22Rv1 (cell line): ENCODE measurements around the gene WNK2.

Source experiments
- H3K27ac ChIP-seq: fragments of 450-650 bp; 2 replicates; pipeline ENCODE4 v1.5.1; 2017
- CTCF ChIP-seq: fragments of 450-650 bp; IDR thresholded peaks from 2 replicates; pipeline ENCODE4 v1.5.1; 2017; ENCODE audit warnings: mild to moderate bottlenecking
- ZFX ChIP-seq: fragments of 450-650 bp; IDR thresholded peaks from 2 replicates; pipeline ENCODE4 v1.6.1; 2017; ENCODE audit warnings: antibody characterized with exemption, borderline replicate concordance

WNK2 gene

DNA sequence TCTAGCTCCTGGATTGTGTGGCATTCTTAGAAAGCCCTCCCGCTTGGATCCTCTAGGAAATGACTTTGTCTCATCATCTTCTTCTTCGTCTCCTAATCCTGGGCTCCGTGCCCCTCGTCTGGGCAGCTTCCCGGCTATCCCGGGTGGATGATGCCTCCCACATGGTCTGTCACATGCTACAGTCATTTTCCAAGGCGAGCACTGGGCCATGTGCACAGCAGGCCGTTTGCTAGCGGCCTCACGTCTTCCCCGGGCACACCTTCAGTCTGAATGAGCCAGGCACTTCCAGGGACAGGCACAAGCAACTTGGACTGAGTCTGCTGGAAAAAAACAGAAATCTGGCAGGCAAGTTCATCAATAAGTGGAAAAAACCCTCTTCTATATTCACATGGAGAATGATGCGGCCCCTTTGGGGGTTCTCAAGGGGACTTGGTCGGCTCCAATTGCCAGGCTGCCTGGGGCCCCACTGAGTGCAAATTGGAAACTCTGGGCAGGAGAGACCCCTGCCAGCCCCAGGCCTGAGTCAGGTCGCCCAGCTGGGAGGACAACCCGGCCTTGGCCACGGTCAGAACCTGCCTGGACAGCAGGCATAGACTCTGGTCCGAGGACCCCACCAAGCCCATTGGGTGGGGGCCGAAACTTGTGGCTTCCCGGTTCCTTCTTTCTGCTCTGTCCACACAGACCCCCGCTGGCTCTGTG is 11.1 kb upstream of the WNK2 start:
- H3K27ac ChIP-seq = no peak overlapping the region
- no peak for TF ChIP-seq ZFX
- TF ChIP-seq CTCF = no peak

- TF ChIP-seq ZFX = no peak
- TF ChIP-seq CTCF = no peak
- H3K27ac ChIP-seq = no peak overlapping the region
These were observed 10.4 kb upstream of the WNK2 start for GRCh38 chr9:93173365-93174051.

DNA sequence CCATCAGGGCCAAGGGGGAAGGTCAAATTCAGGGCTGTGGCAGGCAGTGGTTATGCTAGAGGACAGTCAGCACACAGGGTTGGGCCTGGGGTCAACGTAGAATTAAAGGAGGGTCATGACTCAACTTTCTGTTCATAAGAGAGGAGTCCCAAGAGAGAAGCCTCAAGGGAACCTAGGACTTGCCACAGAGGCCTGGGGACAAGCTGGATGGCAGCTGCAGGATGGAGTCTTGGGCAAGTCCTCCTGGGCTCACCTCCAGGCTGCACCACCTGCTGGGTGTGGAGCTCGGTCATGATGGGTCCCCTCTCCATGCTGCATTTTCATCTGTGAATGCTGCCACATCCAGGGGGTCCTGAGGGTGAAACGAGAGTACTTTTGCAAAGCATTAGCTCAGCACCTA is 9.0 kb upstream of the WNK2 start:
- TF ChIP-seq CTCF (no peak), ZFX (no peak)
- no peak overlapping the region for H3K27ac ChIP-seq

GRCh38 chr9:93177676-93178075 is 6.3 kb upstream of the WNK2 start:
- TF ChIP-seq CTCF (no peak), ZFX (no peak)
- no peak overlapping the region for H3K27ac ChIP-seq

DNA sequence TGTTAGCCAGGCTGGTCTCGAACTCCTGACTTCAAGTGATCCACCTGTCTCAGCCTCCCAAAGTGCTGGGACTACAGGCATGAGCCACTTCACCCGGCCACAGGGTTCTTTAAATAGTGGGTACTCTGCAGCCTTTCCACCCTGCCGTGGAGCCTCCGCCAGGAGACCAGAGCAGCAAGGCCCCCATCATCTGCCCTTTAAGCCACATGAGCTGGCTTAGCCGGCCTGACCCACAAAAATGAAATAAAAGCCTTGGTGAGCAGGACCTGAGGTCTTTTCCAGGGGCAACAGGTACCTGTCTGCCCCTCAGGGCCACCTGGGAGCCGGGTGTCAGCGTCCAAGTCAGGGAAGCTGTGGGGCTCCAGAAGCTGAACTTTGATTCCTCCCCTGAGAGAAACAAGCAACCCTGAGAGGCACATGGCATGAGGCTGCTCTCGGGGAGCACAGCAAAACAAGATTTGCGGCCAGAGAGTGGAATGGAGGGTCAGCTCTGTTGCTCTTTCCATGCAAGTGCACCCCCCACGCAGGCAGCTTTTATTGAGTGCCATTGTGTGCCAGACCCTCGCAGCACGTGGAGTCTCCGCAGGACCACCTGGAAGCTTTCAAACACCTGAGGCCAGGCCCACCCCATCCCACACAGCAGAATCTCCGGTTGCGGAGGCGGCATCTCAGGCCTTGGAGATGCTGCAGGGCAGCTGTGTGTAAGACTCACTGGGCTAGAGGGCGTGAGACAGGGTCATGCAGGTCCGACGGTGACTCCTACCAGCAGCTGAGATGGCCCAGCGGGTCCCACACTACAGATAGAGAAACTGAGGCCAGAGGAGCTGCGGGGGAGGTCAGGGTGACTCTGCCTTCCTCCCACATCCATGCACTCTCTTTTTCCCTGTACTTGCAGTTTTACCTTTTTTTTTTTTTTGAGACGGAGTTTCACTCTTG is 4.8 kb upstream of the WNK2 start:
- H3K27ac ChIP-seq = no peak overlapping the region
- TF ChIP-seq ZFX = no peak
- TF ChIP-seq CTCF = no peak

DNA sequence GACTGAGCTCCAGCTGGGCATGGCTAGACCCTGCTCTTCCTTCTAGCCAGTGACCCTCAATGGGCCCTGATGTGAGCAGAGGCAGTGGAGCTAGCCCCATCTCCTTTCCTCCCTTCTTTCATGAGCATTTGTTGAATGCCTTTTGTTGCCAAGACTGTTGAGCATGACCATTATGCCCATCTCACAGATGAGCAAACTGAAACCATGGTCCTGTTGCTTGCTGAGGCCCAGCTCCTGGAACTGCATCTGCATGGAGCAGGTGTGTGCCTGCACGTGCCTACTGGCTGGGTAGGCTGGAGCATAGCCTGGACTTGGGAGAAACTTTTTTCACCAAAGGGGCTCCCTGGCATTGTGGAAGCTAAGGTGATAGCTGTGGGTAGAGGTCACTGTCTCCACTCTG is 3.0 kb upstream of the WNK2 start:
- no peak overlapping the region for H3K27ac ChIP-seq
- no peak for TF ChIP-seq CTCF
- no peak for TF ChIP-seq ZFX
